ENCODE data around the gene ACSBG1.

The ACSBG1 gene

GRCh38 chr15:78130466-78131294 is 103.7 kb downstream of the ACSBG1 start:
- no peak for DNase-seq (ENCODE audit: low read depth, low spot score)

GRCh38 chr15:78129751-78130287 is 104.5 kb downstream of the ACSBG1 start:
- DNase-seq (ENCODE audit: low read depth, low spot score), result no peak

GRCh38 chr15:78129077-78129750 is 105.2 kb downstream of the ACSBG1 start:
- no peak for DNase-seq (ENCODE audit: low read depth, low spot score)

GRCh38 chr15:78127882-78128281 is 106.5 kb downstream of the ACSBG1 start:
- DNase-seq (ENCODE audit: low read depth, low spot score), result no peak

GRCh38 chr15:78125267-78125666 is 109.1 kb downstream of the ACSBG1 start:
- no peak for DNase-seq (ENCODE audit: low read depth, low spot score)

- DNase-seq (ENCODE audit: low read depth, low spot score), result no peak
Observed at GRCh38 chr15:78120523-78120922, 113.8 kb downstream of the ACSBG1 start.

Data from iPS DF 19.7 (cell line).